T-helper 2 cell treated with Interferon-gamma antibody and Interleukin-4, amounts not matched to agents 5 μg/mL and 100 μg/mL, for 36 hours (primary cell): ENCODE data around the gene QRICH1.
A peak's percentile ranks its signal among the peaks of the same experiment; 100 is the strongest.

Experiments used
- DNase-seq: peaks from one replicate; pipeline ENCODE4 v3.0.0; 2021; ENCODE audit warnings: low spot score
- H3K27ac Mint-ChIP-seq: one replicate; pipeline ENCODE4 v1.8.0; 2021; ENCODE audit warnings: mild to moderate bottlenecking, mixed read lengths
- H3K27me3 Mint-ChIP-seq: one replicate; pipeline ENCODE4 v1.8.0; 2021; ENCODE audit warnings: low read depth, mixed read lengths
- H3K36me3 Mint-ChIP-seq: one replicate; pipeline ENCODE4 v1.8.0; 2021; ENCODE audit warnings: low read depth, mixed read lengths
- H3K4me1 Mint-ChIP-seq: one replicate; pipeline ENCODE4 v1.8.0; 2021; ENCODE audit warnings: low read depth, mixed read lengths
- H3K4me3 Mint-ChIP-seq: one replicate; pipeline ENCODE4 v1.8.0; 2022; ENCODE audit warnings: mild to moderate bottlenecking, moderate library complexity, mixed read lengths
- H3K9me3 Mint-ChIP-seq: one replicate; pipeline ENCODE4 v1.8.0; 2021; ENCODE audit warnings: mixed read lengths

Gene QRICH1

DNA sequence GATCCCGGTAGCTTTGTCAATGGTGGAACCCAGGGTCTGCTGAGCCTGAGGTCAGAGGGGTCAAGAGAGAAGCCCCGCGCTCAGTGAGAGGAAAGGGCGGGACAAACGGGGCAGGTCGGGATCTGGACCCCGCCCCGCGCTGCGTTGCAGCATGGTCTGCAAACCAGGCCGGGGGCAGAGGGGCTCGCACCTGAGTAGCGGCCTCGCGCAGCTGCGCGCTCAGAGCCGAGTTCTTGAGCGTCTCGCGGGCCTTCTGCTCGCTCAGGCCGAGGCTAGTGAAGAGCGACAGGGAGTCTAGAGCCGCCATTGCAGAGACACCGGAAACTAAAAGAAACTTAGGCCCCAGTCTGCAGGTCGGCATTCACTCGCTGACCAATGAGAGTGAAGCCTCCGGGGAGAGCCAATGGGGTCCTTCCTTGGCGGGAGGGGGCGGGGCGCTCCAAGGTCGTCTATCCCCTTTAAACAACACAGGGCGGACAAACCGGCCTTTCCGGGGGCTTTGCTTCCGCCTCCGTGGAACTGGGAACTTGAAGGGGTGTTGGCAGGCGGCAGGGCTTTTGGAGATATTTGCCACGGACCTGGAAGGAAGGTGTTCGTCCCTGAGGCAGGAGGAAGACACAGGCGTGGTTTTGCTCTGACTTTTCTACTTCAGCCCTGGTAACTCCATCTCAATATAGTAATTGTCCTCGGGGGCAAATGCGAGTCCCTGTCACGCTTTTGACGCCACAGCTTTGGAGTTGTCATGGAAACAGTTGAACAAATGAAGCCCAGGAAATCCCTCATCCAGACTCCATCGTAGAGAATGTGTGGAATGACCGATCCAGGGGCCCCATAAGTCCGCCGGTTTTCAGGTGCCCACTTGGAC is 10.8 kb upstream of the QRICH1 start, which contains the start of gene QARS1:
Gene QARS1, minus strand, starts transcription at position 331 of the 865 bp plus-strand sequence. Its CDS starts 24 bp downstream, at position 307.
- peak; percentile 86 for DNase-seq
- Mint-ChIP-seq H3K4me3 (peak within 1 kb of the TSS; percentile 99), H3K27ac (peak within 1 kb of the TSS; percentile 95), H3K4me1 (peaks cover 19% of the 10 kb centered on the region), H3K27me3 (no peaks in the 10 kb centered on the region), H3K9me3 (no peaks in the 10 kb centered on the region), H3K36me3 (peaks cover 42% of the 10 kb centered on the region)

DNA sequence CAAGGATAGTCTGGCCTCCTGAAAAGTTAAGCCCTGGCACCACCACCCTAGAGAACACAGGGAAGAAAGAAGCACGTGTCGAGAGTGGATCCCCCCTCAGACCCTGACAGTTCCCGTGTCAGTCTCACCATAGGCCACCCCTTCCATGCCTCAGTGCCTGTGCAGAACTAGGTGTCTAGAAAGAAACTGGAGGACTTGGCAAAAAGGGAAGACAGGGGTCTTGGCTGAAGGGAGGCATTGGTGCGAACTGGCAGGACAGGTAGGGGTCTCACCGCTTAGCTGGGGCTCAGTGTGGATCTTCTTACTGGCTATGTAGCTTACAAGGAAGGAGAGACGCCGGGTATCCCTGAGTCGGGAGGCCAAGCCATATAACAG is 10.2 kb upstream of the QRICH1 start:
- H3K36me3 Mint-ChIP-seq, result peaks cover 43% of the 10 kb centered on the region
- H3K4me3 Mint-ChIP-seq, result peak overlapping the region; percentile 99

DNA sequence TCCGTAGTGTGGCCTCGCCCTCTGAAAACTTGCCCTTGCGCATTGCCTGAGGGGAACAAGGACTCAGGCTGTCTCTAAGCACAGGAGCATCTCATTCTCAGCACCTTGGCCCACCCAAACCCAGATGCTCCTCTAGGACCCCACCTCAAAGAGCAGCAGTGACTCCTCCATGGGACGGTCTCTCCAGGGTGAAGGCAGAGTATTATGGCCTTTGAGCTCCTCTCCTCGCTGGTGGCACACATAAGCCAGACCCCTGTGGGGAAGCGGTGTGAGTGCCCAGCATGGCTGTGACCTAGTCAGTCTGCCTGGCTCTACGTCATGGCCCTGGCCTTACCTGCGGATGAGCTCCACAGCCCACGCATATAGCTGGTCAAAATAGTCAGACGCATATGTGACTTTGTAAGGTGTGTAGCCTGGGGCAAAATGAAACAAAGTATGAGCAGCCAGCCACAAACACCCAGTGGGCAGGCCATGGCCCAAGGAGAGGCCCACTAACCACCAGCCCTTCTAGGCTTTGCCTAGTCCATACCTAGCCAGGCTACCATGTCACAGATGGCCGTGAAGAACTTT is 6.3 kb upstream of the QRICH1 start:
- no peak overlapping the region for H3K27ac Mint-ChIP-seq
- peaks cover 51% of the 10 kb centered on the region for H3K36me3 Mint-ChIP-seq
- no peak overlapping the region for H3K4me3 Mint-ChIP-seq
- no peaks in the 10 kb centered on the region for H3K27me3 Mint-ChIP-seq
- DNase-seq, result no peak
- no peaks in the 10 kb centered on the region for H3K9me3 Mint-ChIP-seq
- peaks cover 15% of the 10 kb centered on the region for H3K4me1 Mint-ChIP-seq

More for the DNA sequence above, 10.2 kb upstream of the QRICH1 start:
- H3K4me1 Mint-ChIP-seq, result peaks cover 19% of the 10 kb centered on the region
- H3K27ac Mint-ChIP-seq, result peak overlapping the region; percentile 95
- DNase-seq, result no peak
- H3K27me3 Mint-ChIP-seq, result no peaks in the 10 kb centered on the region
- H3K9me3 Mint-ChIP-seq, result no peaks in the 10 kb centered on the region

DNA sequence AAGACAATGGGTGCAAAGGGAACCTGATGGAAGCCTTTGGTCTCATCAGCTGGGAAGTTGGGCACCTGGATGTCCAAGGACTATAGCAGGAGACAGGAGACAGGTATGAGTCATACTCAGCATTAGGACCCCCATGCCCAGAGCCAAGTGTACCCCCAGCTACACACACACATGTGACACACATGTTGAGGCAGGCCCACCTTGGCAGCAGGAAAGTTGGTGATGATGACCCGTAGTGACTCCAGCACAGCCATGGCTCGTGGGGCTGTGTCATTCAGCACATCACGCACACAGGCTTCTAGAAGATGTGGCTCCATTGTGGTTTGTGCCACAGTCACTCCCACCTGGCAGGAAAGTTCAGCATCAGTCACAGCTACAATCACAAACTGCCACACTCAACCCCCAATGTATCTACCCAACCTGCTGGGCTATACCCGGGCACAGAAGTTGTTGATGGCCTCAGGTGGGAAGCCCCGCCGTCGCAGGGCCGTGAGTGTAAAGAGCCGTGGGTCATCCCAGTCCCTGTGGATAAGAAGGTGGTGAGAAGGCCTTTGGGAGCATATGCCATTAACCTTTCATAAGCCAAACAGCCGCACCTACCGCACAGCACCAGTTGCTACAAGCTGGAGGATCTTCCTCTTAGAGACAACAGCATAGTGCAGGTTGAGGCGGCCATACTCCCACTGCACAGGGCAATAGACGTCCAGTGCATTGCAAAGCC is 5.2 kb upstream of the QRICH1 start:
- H3K9me3 Mint-ChIP-seq, result no peaks in the 10 kb centered on the region
- H3K4me3 Mint-ChIP-seq, result no peak overlapping the region
- no peak overlapping the region for H3K27ac Mint-ChIP-seq
- H3K4me1 Mint-ChIP-seq, result peaks cover 14% of the 10 kb centered on the region
- H3K36me3 Mint-ChIP-seq, result peaks cover 49% of the 10 kb centered on the region
- DNase-seq, result no peak
- H3K27me3 Mint-ChIP-seq, result no peaks in the 10 kb centered on the region

DNA sequence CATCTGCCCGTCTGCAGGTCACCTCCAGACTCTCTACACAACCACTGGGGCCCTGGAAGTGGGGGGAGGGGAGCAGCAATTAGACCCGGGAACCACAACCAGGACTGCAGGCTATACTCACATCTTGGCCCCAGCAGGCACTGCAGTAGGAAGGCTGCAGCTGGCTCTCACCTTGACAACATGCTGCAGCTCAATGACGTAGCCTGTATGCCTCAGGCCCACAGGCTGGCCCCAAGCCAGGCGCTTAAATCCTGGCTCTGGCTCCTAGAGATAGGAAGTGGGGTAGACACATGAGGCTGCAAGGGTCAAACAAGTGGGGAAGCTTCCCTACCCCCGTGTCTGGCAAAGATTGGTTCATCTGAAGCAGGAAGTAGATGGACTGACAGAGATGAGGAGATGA is 4.6 kb upstream of the QRICH1 start:
- Mint-ChIP-seq H3K9me3 (no peaks in the 10 kb centered on the region), H3K27me3 (no peaks in the 10 kb centered on the region), H3K27ac (no peak overlapping the region), H3K4me3 (no peak overlapping the region), H3K4me1 (peaks cover 8% of the 10 kb centered on the region), H3K36me3 (peaks cover 46% of the 10 kb centered on the region)
- no peak for DNase-seq

DNA sequence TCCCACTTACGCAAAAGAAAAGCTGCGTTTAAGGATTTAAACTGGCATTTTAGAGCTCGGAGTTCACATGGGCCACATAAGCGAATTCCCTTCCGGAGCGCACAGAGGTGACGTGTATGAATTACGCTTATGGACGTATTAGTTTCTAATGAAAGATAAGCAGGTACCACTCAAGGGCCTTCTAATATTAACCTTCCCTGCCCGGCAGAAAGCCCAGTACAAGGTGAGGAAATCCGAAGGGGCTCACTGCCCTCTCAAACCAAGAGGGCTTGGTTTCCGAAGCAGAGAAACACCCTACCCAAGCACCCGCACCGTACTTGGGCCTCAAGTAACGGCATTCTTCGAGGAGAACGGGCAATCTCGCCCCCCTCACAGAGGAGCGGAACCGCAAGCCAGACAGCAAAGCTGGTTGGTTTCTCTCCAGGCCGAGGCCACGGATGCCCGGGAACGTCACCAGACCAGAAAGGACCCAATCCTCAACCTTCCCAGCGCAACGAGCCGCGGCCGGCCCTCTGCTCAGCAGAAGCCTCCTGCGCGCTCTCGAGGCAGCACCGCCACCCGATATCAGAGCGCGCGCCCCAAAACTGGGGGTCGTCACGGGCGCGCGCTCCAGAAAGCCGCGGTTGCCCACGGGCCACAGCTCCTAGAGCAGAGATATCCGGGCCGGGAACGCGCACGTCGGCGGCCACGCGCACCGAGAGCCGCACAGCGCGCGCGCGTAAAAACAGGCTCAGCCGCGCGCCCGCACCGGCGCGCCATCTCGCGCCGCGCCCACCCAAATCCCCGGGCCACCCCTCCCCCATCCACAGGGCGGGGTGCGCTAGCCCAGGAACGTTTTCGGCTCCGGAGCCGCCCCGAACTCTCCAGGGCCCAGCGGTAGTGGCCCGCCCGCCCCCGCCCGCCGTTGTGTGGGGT is 676 bp downstream of the QRICH1 start:
- Mint-ChIP-seq H3K27me3 (no peaks in the 10 kb centered on the region), H3K4me3 (peak overlapping the region; percentile 91), H3K27ac (peak overlapping the region; percentile 91), H3K9me3 (no peaks in the 10 kb centered on the region), H3K36me3 (peaks cover 19% of the 10 kb centered on the region), H3K4me1 (peaks cover 18% of the 10 kb centered on the region)
- DNase-seq, result peak; percentile 82

DNA sequence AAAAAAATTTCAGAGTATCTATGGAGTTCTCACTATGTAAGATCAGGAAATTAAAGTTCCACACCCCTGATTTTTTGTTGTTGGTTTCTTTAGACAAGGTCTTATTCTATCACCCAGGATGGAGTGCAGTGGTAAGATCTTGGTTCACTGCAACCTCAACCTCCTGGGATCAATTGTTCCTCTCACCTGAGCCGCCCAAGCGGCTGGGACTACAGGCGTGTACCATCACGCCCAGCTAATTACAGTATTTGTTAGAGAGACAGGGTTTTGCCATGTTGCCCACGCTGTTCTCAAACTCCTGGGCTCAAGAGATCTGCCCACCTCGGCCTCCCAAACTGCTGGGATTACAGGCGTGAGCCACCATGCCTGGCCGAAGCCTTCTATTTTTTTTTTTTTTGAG is 12.4 kb downstream of the QRICH1 start:
- no peak for DNase-seq
- H3K9me3 Mint-ChIP-seq, result no peaks in the 10 kb centered on the region
- H3K27me3 Mint-ChIP-seq, result no peaks in the 10 kb centered on the region
- peaks cover 17% of the 10 kb centered on the region for H3K36me3 Mint-ChIP-seq
- peaks cover 5% of the 10 kb centered on the region for H3K4me1 Mint-ChIP-seq
- H3K27ac Mint-ChIP-seq, result no peak overlapping the region
- no peak overlapping the region for H3K4me3 Mint-ChIP-seq

DNA sequence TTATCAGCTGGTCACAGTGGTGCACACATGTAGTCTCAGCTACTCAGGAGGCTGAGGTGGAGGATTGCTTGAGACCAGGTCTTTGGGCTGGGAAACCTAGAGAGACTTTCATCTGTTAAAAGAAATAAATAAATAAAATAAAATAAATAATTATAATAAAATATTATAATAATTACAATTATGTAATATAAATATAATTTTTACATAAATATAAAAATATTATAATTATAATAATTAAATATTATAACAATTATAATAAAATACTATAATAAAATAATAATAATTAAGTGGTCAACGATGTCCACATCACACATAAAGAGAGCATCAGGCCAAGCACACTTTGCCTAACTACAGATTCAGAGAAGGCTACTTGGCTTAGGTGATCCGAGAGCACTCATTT is 14.6 kb downstream of the QRICH1 start:
- Mint-ChIP-seq H3K9me3 (no peaks in the 10 kb centered on the region), H3K36me3 (peaks cover 25% of the 10 kb centered on the region), H3K27me3 (no peaks in the 10 kb centered on the region), H3K4me1 (peaks cover 5% of the 10 kb centered on the region), H3K27ac (no peak overlapping the region), H3K4me3 (no peak overlapping the region)
- DNase-seq, result no peak

DNA sequence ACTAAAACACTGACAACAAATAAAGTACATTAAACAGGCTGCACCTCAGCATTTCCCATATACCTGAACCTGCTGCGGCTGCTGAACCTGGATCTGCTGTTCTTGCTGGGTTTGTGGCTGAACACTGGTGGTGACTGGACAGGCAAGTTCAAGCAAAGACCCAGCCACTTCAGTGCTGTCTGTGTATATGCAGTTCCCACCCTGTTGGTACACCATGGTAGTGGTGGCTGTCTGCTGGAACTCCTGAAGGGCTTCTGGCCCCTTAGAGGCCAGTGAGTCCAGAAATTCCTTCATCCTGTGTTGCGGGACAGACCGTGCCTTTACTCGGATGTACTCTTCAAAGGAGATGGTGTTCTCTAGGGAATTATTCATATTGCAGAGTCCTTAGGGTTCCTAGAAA is 17.2 kb downstream of the QRICH1 start:
- Mint-ChIP-seq H3K9me3 (no peaks in the 10 kb centered on the region), H3K4me1 (peaks cover 5% of the 10 kb centered on the region), H3K27me3 (no peaks in the 10 kb centered on the region), H3K27ac (no peak overlapping the region), H3K36me3 (peaks cover 41% of the 10 kb centered on the region), H3K4me3 (no peak overlapping the region)
- DNase-seq, result no peak

DNA sequence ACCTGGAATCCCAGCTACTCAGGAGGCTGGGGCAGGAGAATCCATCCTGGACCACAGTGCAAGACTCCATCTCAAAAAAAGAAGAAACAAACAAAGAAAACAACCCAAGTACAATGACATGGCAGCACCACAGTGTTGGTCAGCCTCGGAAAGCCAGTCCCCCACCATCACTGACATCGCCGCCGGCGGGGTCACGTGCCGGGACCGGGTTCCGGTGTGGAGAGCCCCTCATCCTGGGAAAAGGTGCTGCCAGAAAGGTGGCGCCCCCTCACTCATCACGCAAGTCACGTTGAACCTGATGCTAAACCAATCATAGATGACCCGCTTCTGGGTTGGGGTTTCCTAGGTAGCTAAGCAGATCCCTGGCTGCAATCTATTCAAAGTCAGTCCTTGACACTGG is 17.8 kb downstream of the QRICH1 start:
- Mint-ChIP-seq H3K4me3 (no peak overlapping the region), H3K9me3 (no peaks in the 10 kb centered on the region), H3K27me3 (no peaks in the 10 kb centered on the region), H3K27ac (no peak overlapping the region), H3K4me1 (peaks cover 5% of the 10 kb centered on the region), H3K36me3 (peaks cover 45% of the 10 kb centered on the region)
- no peak for DNase-seq

DNA sequence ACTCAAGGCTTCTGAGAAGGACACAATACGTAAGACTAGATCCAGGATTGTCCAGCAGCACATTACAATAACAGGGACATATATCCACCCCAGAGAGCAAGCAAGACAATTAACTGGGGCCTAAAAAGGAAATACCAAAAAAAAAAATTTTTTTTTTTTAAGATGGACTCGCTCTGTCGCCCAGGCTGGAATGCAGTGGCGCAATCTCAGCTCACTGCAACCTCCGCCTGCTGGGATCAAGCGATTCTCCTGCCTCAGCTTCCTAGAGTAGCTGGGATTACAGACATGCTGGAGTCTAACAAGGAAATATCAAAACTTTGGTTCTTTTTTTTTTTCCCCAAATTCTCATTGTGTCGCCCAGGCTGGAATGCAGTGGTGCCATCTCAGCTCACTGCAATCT is 35.9 kb downstream of the QRICH1 start:
- Mint-ChIP-seq H3K36me3 (peaks cover 27% of the 10 kb centered on the region), H3K27me3 (no peaks in the 10 kb centered on the region), H3K9me3 (no peaks in the 10 kb centered on the region), H3K4me3 (no peak overlapping the region), H3K4me1 (no peaks in the 10 kb centered on the region), H3K27ac (no peak overlapping the region)
- DNase-seq, result no peak

DNA sequence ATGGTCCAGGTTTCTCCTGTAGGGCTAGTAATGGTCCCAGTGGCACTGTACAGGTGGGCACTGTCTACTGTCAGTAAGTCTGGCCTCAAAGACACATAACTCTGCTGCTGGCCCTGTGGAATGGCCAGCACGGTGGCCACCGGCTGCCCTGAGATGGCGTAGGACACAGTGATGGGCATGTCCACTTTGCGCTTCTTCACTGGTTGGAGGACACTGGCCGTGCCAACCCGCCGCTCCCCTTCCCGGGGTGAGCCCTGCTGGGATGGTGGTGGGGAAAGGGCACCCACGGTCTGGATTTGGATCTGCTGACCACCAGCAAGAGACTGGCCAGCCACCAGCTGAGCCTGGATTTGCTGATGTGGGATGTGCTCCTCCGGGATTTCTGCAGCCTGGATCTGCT is 36.6 kb downstream of the QRICH1 start:
- Mint-ChIP-seq H3K36me3 (peaks cover 30% of the 10 kb centered on the region), H3K4me1 (no peaks in the 10 kb centered on the region), H3K27ac (no peak overlapping the region), H3K27me3 (no peaks in the 10 kb centered on the region), H3K4me3 (no peak overlapping the region), H3K9me3 (no peaks in the 10 kb centered on the region)
- DNase-seq, result no peak

DNA sequence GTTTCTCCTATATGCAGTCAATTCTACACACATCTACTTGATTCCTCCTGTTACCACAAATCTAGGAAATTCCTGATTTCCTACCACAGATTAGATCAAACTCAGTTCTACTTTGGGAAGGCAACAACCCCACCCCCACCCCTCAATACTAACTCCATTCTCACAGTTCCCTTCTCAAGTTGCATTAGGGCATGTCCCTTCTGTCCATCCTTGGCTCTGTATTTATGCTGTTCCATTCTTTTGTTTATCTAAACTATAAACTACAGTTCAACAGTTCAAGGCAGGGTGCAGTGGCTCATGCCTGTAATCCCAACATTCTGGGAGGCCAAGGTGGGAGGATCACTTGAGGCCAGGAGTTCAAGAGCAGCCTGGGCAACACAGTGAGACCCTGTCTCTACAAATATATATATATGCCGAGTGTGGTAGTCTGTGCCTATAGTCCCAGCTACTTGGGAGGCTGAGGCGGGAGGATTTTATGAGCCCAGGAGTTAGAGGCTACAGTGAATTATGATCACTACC is 39.5 kb downstream of the QRICH1 start:
- DNase-seq, result no peak
- H3K4me3 Mint-ChIP-seq, result no peak overlapping the region
- no peaks in the 10 kb centered on the region for H3K4me1 Mint-ChIP-seq
- H3K9me3 Mint-ChIP-seq, result no peaks in the 10 kb centered on the region
- H3K36me3 Mint-ChIP-seq, result peaks cover 41% of the 10 kb centered on the region
- no peaks in the 10 kb centered on the region for H3K27me3 Mint-ChIP-seq
- peak overlapping the region; percentile 11 for H3K27ac Mint-ChIP-seq
